Right lobe of liver (tissue), 6 donors: ENCODE measurements around the gene SPTA1. TPM values are rescaled to one million over a fixed set of nuclear protein-coding genes. Genes with fewer than 3 reads are reported as not detected.
"Not testable (repeated sequence)": the region's sequence is repeated elsewhere in the genome, so short reads cannot be mapped to it uniquely, and the experiment has no call there.

Experiments
- ATAC-seq, 4 donors: fragments of 200-7000 bp; cut with Tn5 transposase; one replicate each; pipeline ENCODE4 v1.9.1; 2020; ENCODE audit warnings: mild to moderate bottlenecking in 4 of 4, moderate library complexity in 4 of 4
- DNase-seq, 3 donors: peaks; one replicate each; pipeline ENCODE4 v3.0.0-alpha.2; 2020
- H3K27ac ChIP-seq, 3 donors: fragments of 200-600 bp; one replicate each; pipeline ENCODE4 v1.8.0; 2022
- H3K27me3 ChIP-seq, 2 donors: fragments of 200-600 bp; one replicate each; pipeline ENCODE4 v1.8.0; 2022
- H3K36me3 ChIP-seq, 4 donors: fragments of 200-600 bp; sonication (generic) in 1 of 4; one replicate each; pipeline versions ENCODE4 v1.5.1 to v1.8.0; 2017 to 2022; ENCODE audit warnings: control low read depth in 1 of 4
- H3K4me1 ChIP-seq, 4 donors: fragments of 200-600 bp; sonication (generic) in 1 of 4; one replicate each; pipeline versions ENCODE4 v1.5.1 to v1.8.0; 2017 to 2022; ENCODE audit warnings: control low read depth in 1 of 4
- H3K4me3 ChIP-seq, 3 donors: fragments of 200-600 bp; one replicate each; pipeline ENCODE4 v1.8.0; 2022
- H3K9me3 ChIP-seq, 4 donors: fragments of 200-600 bp; sonication (generic) in 1 of 4; one replicate each; pipeline versions ENCODE4 v1.5.1 to v1.8.0; 2017 to 2022; ENCODE audit warnings: control low read depth in 1 of 4
- POLR2A ChIP-seq: fragments of 450-650 bp; IDR thresholded peaks from one replicate; pipeline ENCODE4 v1.6.1; 2017; ENCODE audit warnings: antibody characterized with exemption, mild to moderate bottlenecking
- WGBS: methylation state at CpG from one replicate; pipeline ENCODE4 v1.1.6; 2018; ENCODE audit warnings: low coverage, low lambda C conversion rate; ENCODE audit not compliant: insufficient coverage; ENCODE audit errors: missing lambda C conversion rate; 5-methylcytosine and 5-hydroxymethylcytosine counted together
- intact Hi-C, 2 donors: fragments of 100-400 bp; cut with DNase I; formaldehyde crosslinking; loops; one replicate each; pipeline versions ENCODE4 v1.11.2 to v1.14.1; 2022
- total RNA-seq, 6 experiments: library from RNA; depleted of rRNA in 2 of 6; stranded (reverse); fragments of >200 nt in 2 of 6; fragmentation: NEBNext Ultra II Directional in 3 of 6; extraction: Animal tissue kit (Norgen Biotek cat#: 25700) in 3 of 6; gene quantifications; one replicate each; pipeline versions ENCODE4 v1.1.0 to v1.2.4, GENCODE V29; 2016 to 2023
- TF ChIP-seq, protein P1 (sequence below), 4 donors: fragments of 200-600 bp in 3 of 4; fragments of 450-650 bp in 1 of 4; IDR thresholded peaks; one replicate each; pipeline versions ENCODE4 v1.5.1 to v1.8.0; 2016 to 2022; ENCODE audit warnings: antibody characterized with exemption in 4 of 4, mild to moderate bottlenecking in 2 of 4
- donor health status: DM: no; HTN: yes; CAD: no.
- donor health status: DM: no; HTN: no; CAD: no.
- donor health status: DM: no; HTN: no; CAD: no.
- donor health status: DM: no; HTN: yes; CAD: no.
- donor health status: DM: no; HTN: yes; CAD: no.

Gene SPTA1
- total RNA-seq, 6 experiments from 2014 or later = 0.18 to 4.3 (median 1.0) TPM; not detected in 2

DNA sequence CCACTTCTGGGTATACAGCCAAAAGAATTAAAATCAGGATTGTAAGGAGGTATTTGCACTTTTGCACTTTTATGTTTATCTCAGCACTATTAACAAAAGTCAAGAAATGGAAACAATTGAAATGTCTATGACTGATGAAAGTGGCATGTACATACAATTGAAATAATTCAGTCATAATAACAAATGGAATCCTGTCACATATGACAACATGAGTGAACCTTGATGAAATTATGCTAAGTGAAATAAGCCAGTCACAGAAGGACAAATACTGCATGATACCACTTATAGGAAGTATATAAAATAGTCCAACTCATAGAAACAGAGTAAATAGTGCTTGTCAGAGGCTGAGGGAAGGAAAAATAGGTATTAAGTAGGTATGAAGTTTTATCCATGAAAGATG is 3.4 kb upstream of the SPTA1 start:
- no peak overlapping the region for H3K4me3 ChIP-seq
- DNase-seq = no peak
- TF ChIP-seq POLR2A = no peak
- TF ChIP-seq, protein P1, sequence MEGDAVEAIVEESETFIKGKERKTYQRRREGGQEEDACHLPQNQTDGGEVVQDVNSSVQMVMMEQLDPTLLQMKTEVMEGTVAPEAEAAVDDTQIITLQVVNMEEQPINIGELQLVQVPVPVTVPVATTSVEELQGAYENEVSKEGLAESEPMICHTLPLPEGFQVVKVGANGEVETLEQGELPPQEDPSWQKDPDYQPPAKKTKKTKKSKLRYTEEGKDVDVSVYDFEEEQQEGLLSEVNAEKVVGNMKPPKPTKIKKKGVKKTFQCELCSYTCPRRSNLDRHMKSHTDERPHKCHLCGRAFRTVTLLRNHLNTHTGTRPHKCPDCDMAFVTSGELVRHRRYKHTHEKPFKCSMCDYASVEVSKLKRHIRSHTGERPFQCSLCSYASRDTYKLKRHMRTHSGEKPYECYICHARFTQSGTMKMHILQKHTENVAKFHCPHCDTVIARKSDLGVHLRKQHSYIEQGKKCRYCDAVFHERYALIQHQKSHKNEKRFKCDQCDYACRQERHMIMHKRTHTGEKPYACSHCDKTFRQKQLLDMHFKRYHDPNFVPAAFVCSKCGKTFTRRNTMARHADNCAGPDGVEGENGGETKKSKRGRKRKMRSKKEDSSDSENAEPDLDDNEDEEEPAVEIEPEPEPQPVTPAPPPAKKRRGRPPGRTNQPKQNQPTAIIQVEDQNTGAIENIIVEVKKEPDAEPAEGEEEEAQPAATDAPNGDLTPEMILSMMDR (IDR thresholded peaks at IDR 0.05) = no peak
- H3K27ac ChIP-seq = no peak overlapping the region
- no peak for ATAC-seq
- no peaks in the 10 kb centered on the region for H3K27me3 ChIP-seq
- H3K36me3 ChIP-seq = no peaks in the 10 kb centered on the region
- H3K4me1 ChIP-seq = no peaks in the 10 kb centered on the region
- intact Hi-C loops = no loop called here
- H3K9me3 ChIP-seq = no peaks in the 10 kb centered on the region

DNA sequence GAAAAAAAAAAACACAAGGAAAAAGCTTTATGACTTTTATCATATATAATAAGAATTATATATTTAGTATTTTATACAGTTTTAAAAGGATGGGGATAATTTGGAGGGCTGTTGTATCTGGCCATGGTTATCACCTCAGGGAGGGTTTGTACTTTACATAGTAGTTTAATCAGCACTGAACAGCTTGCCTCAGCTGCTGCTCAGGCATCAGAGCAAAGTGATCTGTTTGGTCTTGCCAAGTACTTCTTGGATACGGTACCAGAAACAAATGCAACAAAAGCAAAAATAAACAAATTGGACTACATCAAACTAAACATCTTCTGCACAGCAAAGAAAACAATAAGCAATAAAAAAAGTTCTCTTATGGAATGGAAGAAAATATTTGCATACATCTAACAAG is 2.6 kb upstream of the SPTA1 start:
- Histone ChIP-seq H3K4me3 (no peak overlapping the region), H3K9me3 (no peaks in the 10 kb centered on the region), H3K27me3 (no peaks in the 10 kb centered on the region), H3K4me1 (no peaks in the 10 kb centered on the region), H3K27ac (no peak overlapping the region), H3K36me3 (no peaks in the 10 kb centered on the region)
- DNase-seq = no peak
- WGBS = 33% methylated on average over 1 of the region's 1 CpG
- no peak for ATAC-seq
- intact Hi-C loops = no loop called here
- TF ChIP-seq POLR2A = no peak
- TF ChIP-seq, protein P1 (IDR thresholded peaks at IDR 0.05) = no peak

DNA sequence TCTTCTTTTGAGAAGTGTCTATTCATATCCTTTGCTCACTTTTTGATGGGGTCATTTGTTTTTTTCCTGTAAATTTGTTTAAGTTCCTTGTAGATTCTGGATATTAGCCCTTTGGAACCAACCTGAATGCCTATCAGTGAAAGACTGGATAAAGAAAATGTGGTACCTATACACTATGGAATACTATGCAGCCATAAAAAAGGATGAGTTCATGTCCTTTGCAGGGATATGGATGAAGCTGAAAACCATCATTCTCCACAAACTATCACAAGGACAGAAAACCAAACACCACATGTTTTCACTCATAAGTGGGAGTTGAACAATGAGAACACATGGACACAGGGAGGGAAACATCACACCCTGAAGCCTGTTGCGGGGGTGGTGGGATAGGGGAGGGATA is 1.8 kb upstream of the SPTA1 start:
- intact Hi-C loops, DNase-seq, H3K27me3 ChIP-seq, H3K4me3 ChIP-seq, H3K4me1 ChIP-seq, H3K36me3 ChIP-seq, H3K27ac ChIP-seq, ATAC-seq, H3K9me3 ChIP-seq: not testable (repeated sequence)
- 29% methylated on average over 1 of the region's 1 CpG for WGBS

DNA sequence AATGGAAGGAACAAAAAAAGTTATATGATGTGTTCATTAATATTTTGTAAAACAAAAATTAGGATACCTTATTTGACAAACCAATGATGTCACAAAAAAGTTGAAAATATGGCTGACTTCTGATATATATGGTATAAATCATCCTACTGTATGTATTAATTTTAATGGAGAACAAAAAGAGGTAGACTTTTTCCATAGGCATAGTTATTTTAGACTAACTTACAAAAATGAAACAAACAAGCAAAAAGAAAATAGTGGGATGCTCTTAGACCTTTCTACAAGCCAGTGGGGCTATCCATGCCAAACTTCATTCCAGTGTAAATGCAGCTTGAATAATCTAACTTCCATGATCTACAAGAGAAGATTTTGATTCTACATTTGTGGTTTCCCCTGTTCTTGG is 522 bp upstream of the SPTA1 start:
- intact Hi-C loops = no loop called here
- TF ChIP-seq, protein P1 (IDR thresholded peaks at IDR 0.05) = no peak
- no peak for TF ChIP-seq POLR2A
- no peak for DNase-seq

DNA sequence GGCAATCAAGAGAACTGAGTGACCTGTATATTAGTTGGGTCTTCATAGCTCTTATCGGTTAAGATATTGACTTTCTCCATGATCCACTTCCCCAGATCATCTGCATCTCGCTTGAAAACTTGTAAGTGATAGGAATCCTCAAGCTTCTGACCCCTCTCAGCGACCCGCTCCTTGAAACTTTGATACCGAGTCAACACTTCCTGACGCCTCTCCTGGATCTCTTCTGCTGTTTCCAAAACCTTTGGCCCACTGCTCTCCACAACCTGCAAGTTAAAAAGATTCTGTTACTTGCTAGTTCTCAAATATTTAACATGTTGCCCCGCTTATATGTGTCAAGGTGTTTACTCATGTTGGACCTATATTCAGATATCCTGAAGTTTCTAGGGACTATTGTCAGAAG is 1.4 kb downstream of the SPTA1 start:
- 43% methylated on average over 7 of the region's 7 CpGs for WGBS

More for the DNA sequence above, 522 bp upstream of the SPTA1 start:
- no peak overlapping the region for H3K27ac ChIP-seq
- no peaks in the 10 kb centered on the region for H3K4me1 ChIP-seq
- no peaks in the 10 kb centered on the region for H3K36me3 ChIP-seq
- H3K4me3 ChIP-seq = no peak overlapping the region
- no peaks in the 10 kb centered on the region for H3K27me3 ChIP-seq
- no peak for ATAC-seq
- no peaks in the 10 kb centered on the region for H3K9me3 ChIP-seq

More for the DNA sequence above, 1.4 kb downstream of the SPTA1 start:
- H3K36me3 ChIP-seq = no peaks in the 10 kb centered on the region
- H3K9me3 ChIP-seq = no peaks in the 10 kb centered on the region
- no peak for DNase-seq
- no peak overlapping the region for H3K4me3 ChIP-seq
- ATAC-seq = no peak
- TF ChIP-seq POLR2A = no peak
- TF ChIP-seq, protein P1 (IDR thresholded peaks at IDR 0.05) = no peak
- H3K27me3 ChIP-seq = no peaks in the 10 kb centered on the region
- intact Hi-C loops = no loop called here
- H3K27ac ChIP-seq = no peak overlapping the region
- H3K4me1 ChIP-seq = no peaks in the 10 kb centered on the region
